Measurements from ENCODE around the gene SP9.

DNA sequence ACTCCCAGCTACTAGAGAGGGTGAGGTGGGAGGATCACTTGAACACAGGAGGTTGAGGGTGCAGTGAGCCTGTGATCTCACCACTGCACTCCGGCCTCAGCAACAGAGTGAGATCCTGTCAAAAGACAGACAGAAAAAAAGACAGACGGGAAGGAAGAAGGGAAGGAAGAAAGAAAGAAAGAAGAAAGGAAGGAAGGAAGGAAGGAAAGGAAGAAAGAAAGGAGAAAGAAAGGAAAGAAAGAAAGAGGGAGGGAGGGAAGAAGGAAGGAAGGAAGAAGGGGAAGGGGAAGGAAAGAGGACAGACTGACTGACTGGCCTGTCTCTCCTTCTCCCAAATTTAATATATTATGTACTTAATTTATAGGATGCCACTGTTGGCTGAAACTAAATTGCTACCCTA lies 21.6 kb downstream of the SP9 start:
- no peak for TF ChIP-seq TAF1 (IDR thresholded peaks at IDR 0.05; ENCODE audit: low read depth, low read length)
- no peak for TF ChIP-seq POLR2A (IDR thresholded peaks at IDR 0.05; ENCODE audit: low read depth, low read length)
